Endothelial cell of umbilical vein (primary cell): ENCODE results near the gene NXPE3. TPM values are rescaled to one million over a fixed set of nuclear protein-coding genes. Genes with fewer than 3 reads are reported as not detected.

Experiments used
- BruUV-seq: library from RNA; stranded (reverse); fragments of 400-500 nt; replicated peaks from 2 replicates; lab custom pipeline; 2021; lab: Mats Ljungman, UMichigan
- CTCF ChIA-PET: fragments of 300-600, 350-600 bp; sonication (Branson Sonifier 250); formaldehyde crosslinking; loops from one replicate; lab custom pipeline; 2021; ENCODE audit warnings: antibody characterized with exemption, inconsistent platforms; lab: Charles Lee
- POLR2A ChIA-PET: fragments of 300-600, 350-600 bp; sonication (Branson Sonifier 250); formaldehyde crosslinking; loops from one replicate; lab custom pipeline; 2021; ENCODE audit warnings: antibody characterized with exemption, inconsistent platforms; lab: Charles Lee
- DNase-seq: peaks from one replicate; pipeline ENCODE4 v3.0.0-alpha.2; 2011; ENCODE audit warnings: low read depth, low spot score
- FAIRE-seq: peaks from 2 replicates; lab custom pipeline; 2011; peaks lifted over from hg19 to GRCh38; lab: Jason Lieb, UNC
- H2AFZ ChIP-seq: 2 replicates; pipeline ENCODE4 v1.6.0; 2012; ENCODE audit warnings: low read depth, low read length, control low read depth, inconsistent platforms
- H3K27ac ChIP-seq: 2 replicates; pipeline ENCODE4 v1.5.1; 2011; ENCODE audit warnings: low read depth, mild to moderate bottlenecking, control low read depth, low read length, moderate library complexity; ENCODE audit not compliant: insufficient read depth
- H3K27me3 ChIP-seq, 2 experiments: 2 replicates each; pipeline versions ENCODE4 v1.6.0 to v1.6.1; 2011; ENCODE audit warnings: low read length in 2 of 2, mixed read lengths in 1 of 2; ENCODE audit not compliant: control insufficient read depth in 2 of 2, insufficient read depth in 2 of 2
- H3K36me3 ChIP-seq, 2 experiments: 2 replicates in 1 of 2; 3 replicates in 1 of 2; pipeline ENCODE4 v1.5.1; 2011; ENCODE audit warnings: low read length in 2 of 2, mild to moderate bottlenecking in 1 of 2, moderate library complexity in 1 of 2; ENCODE audit not compliant: control insufficient read depth in 2 of 2, insufficient read depth in 2 of 2; ENCODE audit errors: extremely low read depth in 1 of 2
- H3K4me1 ChIP-seq: 3 replicates; pipeline ENCODE4 v1.5.1; 2011; ENCODE audit warnings: mild to moderate bottlenecking, low read length; ENCODE audit not compliant: control insufficient read depth, insufficient read depth; ENCODE audit errors: extremely low read depth
- H3K4me2 ChIP-seq: 2 replicates; pipeline ENCODE4 v1.6.1; 2011; ENCODE audit warnings: low read length, control low read depth, mixed read lengths; ENCODE audit not compliant: insufficient read depth
- H3K4me3 ChIP-seq, 3 experiments: fragments of 200-600 bp in 1 of 3; sonication (generic), shearing (Covaris generic) in 1 of 3; replicated peaks in 1 of 3; 2 replicates each; pipeline ENCODE4 v1.5.1; 2011 to 2016; ENCODE audit warnings: control low read depth in 3 of 3, low read length in 3 of 3, mild to moderate bottlenecking in 2 of 3, inconsistent platforms in 1 of 3, low read depth in 1 of 3, moderate library complexity in 1 of 3; ENCODE audit not compliant: insufficient read depth in 1 of 3
- H3K79me2 ChIP-seq: 2 replicates; pipeline ENCODE4 v1.6.0; 2012; ENCODE audit warnings: low read length, inconsistent platforms; ENCODE audit not compliant: control insufficient read depth, insufficient read depth
- H3K9ac ChIP-seq: replicated peaks from 2 replicates; pipeline ENCODE3; 2011; ENCODE audit warnings: low read length, control low read depth; ENCODE audit not compliant: insufficient read depth; ENCODE audit errors: extremely low read depth
- H3K9me1 ChIP-seq: replicated peaks from 3 replicates; pipeline ENCODE4 v1.6.0; 2011; ENCODE audit warnings: mild to moderate bottlenecking, low read length; ENCODE audit not compliant: control insufficient read depth, insufficient read depth; ENCODE audit errors: extremely low read depth
- H3K9me3 ChIP-seq: replicated peaks from 2 replicates; pipeline ENCODE4 v1.5.1; 2012; ENCODE audit warnings: low read length, inconsistent platforms; ENCODE audit not compliant: control insufficient read depth, insufficient read depth
- H4K20me1 ChIP-seq: replicated peaks from 2 replicates; pipeline ENCODE3; 2011; ENCODE audit warnings: mild to moderate bottlenecking, low read length; ENCODE audit not compliant: control insufficient read depth, insufficient read depth; ENCODE audit errors: extremely low read depth
- CTCF ChIP-seq, 2 donors: IDR thresholded peaks; 1 replicate in 1 of 2; 2 replicates in 1 of 2; pipeline ENCODE4 v1.5.1; 2011; ENCODE audit warnings: low read length in 2 of 2, mild to moderate bottlenecking in 2 of 2, moderate library complexity in 2 of 2, control low read depth in 1 of 2, inconsistent platforms in 1 of 2, low read depth in 1 of 2; ENCODE audit not compliant: insufficient read depth in 1 of 2; ENCODE audit errors: extremely low read depth in 1 of 2
- GATA2 ChIP-seq: IDR thresholded peaks from 2 replicates; pipeline ENCODE4 v1.7.0; 2011; ENCODE audit warnings: low read depth, mild to moderate bottlenecking, moderate library complexity, mixed read lengths, low read length; ENCODE audit not compliant: insufficient read length, insufficient read depth
- POLR2A ChIP-seq: IDR thresholded peaks from 2 replicates; pipeline ENCODE4 v1.6.1; 2012; ENCODE audit warnings: low read depth, mild to moderate bottlenecking, control low read depth, low read length
- dilution Hi-C: fragments of 300-500 bp; cut with MboI; formaldehyde crosslinking; loops from one replicate; pipeline ENCODE4 v1.15.0; 2019; ENCODE audit warnings: low sequenced_read_pairs; ENCODE audit not compliant: extremely low pct_ligation_motif_present
- intact Hi-C: fragments of 100-400 bp; cut with micrococcal nuclease; formaldehyde crosslinking; loops from one replicate; pipeline ENCODE4 v1.10.0; 2022
- polyA plus RNA-seq, 4 experiments: library from polyadenylated mRNA; depleted of rRNA in 3 of 4; stranded (reverse) in 3 of 4; unstranded in 1 of 4; fragments of >200 nt; gene quantifications; 2 replicates each; pipeline versions ENCODE4 v1.2.1 to v1.2.3, GENCODE V29; 2011 to 2012; ENCODE audit warnings: missing spikeins in 1 of 4
- total RNA-seq: library from RNA; stranded (reverse); gene quantifications from 2 replicates; pipeline ENCODE4 v1.2.3, GENCODE V29; 2021

NXPE3 gene
- total and polyA plus RNA-seq, 2 donors (not counting 3 experiments of a cell fraction or from before 2014, with no cell fraction given): 13.7 to 20.3 TPM

DNA sequence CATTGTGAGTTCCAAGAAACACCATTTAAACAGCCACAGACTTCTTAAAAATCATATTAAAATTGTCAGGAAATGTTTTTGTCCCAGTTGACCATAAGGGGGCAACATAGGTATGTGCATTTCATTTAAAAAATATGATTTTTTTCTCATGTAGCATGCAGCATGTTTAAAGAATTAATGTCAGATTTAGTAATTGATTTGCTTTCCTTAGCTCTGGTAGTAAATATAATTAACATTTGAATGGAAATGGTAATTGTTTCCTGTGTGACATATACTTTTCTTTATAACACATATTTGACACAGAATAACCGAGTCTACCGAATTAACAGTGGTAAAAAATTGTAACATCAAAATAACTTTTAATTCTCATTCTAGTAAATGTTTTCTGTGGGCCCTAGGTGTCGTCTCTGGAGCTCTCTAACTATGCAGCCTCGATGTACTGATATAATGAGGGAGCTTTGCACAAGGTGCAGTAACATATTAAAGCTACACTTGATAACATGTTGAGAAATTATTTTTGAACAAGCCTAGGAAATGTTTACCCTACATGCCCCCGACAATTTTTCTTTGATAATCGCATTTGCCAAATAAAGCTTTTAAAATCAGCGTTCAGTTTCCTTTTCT is 34.9 kb downstream of the NXPE3 start:
- Histone ChIP-seq H2AFZ (no peak overlapping the region), H3K4me2 (no peak overlapping the region), H3K79me2 (no peaks in the 10 kb centered on the region), H3K36me3 (peaks cover 0 to 2% of the 10 kb centered on the region in 2 experiments), H3K4me1 (peaks cover 14% of the 10 kb centered on the region), H3K9ac (no peak overlapping the region), H4K20me1 (no peaks in the 10 kb centered on the region), H3K27me3 (no peaks in the 10 kb centered on the region), H3K9me1 (no peaks in the 10 kb centered on the region), H3K4me3 (no peak overlapping the region), H3K27ac (no peak overlapping the region), H3K9me3 (no peaks in the 10 kb centered on the region)
- POLR2A ChIA-PET: interaction anchor here (1.1 kb wide), 1 partner anchor 411 kb away, joined by 4 read pairs; no protein-coding TSS in a partner anchor
- BruUV-seq: no TSS peak
- intact Hi-C loops: loop anchor here (1.0 kb wide), 4 partner anchors 37 to 415 kb away; no protein-coding TSS in a partner anchor
- FAIRE-seq (peak; percentile 63), DNase-seq (peak; percentile 56)
- dilution Hi-C loops: no loop called here
- CTCF ChIA-PET: interaction anchor here (0.7 to 12.9 kb wide), 12 partner anchors 12 to 723 kb away, joined by 3 to 358 read pairs (median 6); partner anchors contain the start of gene NFKBIZ
- TF ChIP-seq GATA2 (no peak), CTCF (IDR thresholded peaks at IDR 0.05; ENCODE audit: extremely low read depth in 1 of 2, insufficient read depth in 1 of 2, low read depth in 1 of 2, low read length in 2 of 2) (peak; percentile 26 to 29)

- BruUV-seq: no TSS peak
- TF ChIP-seq GATA2 (no peak), POLR2A (no peak)
- Histone ChIP-seq H3K79me2 (no peaks in the 10 kb centered on the region), H3K4me2 (no peak overlapping the region), H3K27me3 (no peaks in the 10 kb centered on the region), H3K4me3 (no peak overlapping the region), H3K4me1 (peaks cover 8% of the 10 kb centered on the region), H3K9ac (no peak overlapping the region), H3K27ac (no peak overlapping the region), H3K36me3 (peaks cover 0 to 2% of the 10 kb centered on the region in 2 experiments), H3K9me1 (no peaks in the 10 kb centered on the region), H2AFZ (no peak overlapping the region), H4K20me1 (no peaks in the 10 kb centered on the region), H3K9me3 (no peaks in the 10 kb centered on the region)
- intact Hi-C loops (no loop called here), dilution Hi-C loops (no loop called here)
- DNase-seq (no peak), FAIRE-seq (no peak)
- CTCF ChIA-PET: interaction anchor here (0.7 to 12.9 kb wide), 8 partner anchors 12 to 722 kb away, joined by 3 to 358 read pairs (median 6); partner anchors contain the start of gene NFKBIZ
- POLR2A ChIA-PET: interaction anchor here (1.1 kb wide), 1 partner anchor 410 kb away, joined by 4 read pairs; no protein-coding TSS in a partner anchor
These were observed 35.8 kb downstream of the NXPE3 start for GRCh38 chr3:101814835-101815234.
